ENCODE results near the gene IL26.

The IL26 gene

GRCh38 chr12:68225576-68226476 is at the start of gene IL26:
Gene IL26 (minus strand): TSS chr12:68225810. CDS start chr12:68225756, 54 bp downstream.
- Mint-ChIP-seq H3K4me3 (no peak within 1 kb of the TSS), H3K4me1 (peaks cover 9% of the 10 kb centered on the region), H3K27ac (no peak within 1 kb of the TSS), H3K27me3 (no peaks in the 10 kb centered on the region), H3K9me3 (no peaks in the 10 kb centered on the region)
- DNase-seq = no peak
- ATAC-seq = no peak

- peaks cover 10% of the 10 kb centered on the region for H3K27me3 Mint-ChIP-seq
- H3K9me3 Mint-ChIP-seq = no peaks in the 10 kb centered on the region
- H3K4me3 Mint-ChIP-seq = no peak overlapping the region
- no peak for ATAC-seq
- H3K4me1 Mint-ChIP-seq = peaks cover 47% of the 10 kb centered on the region
- no peak for DNase-seq
- H3K27ac Mint-ChIP-seq = no peak overlapping the region
These were observed 47.1 kb upstream of the IL26 start for GRCh38 chr12:68272732-68273131.

- Mint-ChIP-seq H3K4me3 (no peak overlapping the region), H3K27ac (no peak overlapping the region), H3K4me1 (peaks cover 47% of the 10 kb centered on the region), H3K27me3 (peaks cover 10% of the 10 kb centered on the region), H3K9me3 (peaks cover 0 to 4% of the 10 kb centered on the region in 2 donors)
- ATAC-seq = no peak
- DNase-seq = no peak
These were observed 45.7 kb upstream of the IL26 start for GRCh38 chr12:68271346-68271745.

GRCh38 chr12:68270358-68270757 is 44.7 kb upstream of the IL26 start:
- ATAC-seq = no peak

GRCh38 chr12:68269779-68270178 is 44.2 kb upstream of the IL26 start:
- peaks cover 53% of the 10 kb centered on the region for H3K4me1 Mint-ChIP-seq
- H3K4me3 Mint-ChIP-seq = no peak overlapping the region
- H3K27ac Mint-ChIP-seq = no peak overlapping the region
- H3K9me3 Mint-ChIP-seq = peaks cover 0 to 4% of the 10 kb centered on the region in 2 donors
- peak in 1 of 2 donors; percentile 41 for DNase-seq
- peak; percentile 80 for ATAC-seq
- peaks cover 10% of the 10 kb centered on the region for H3K27me3 Mint-ChIP-seq

More at GRCh38 chr12:68270358-68270757, 44.7 kb upstream of the IL26 start:
- Mint-ChIP-seq H3K27me3 (peaks cover 10% of the 10 kb centered on the region), H3K4me3 (no peak overlapping the region), H3K4me1 (peaks cover 48% of the 10 kb centered on the region), H3K9me3 (peaks cover 0 to 4% of the 10 kb centered on the region in 2 donors), H3K27ac (no peak overlapping the region)
- no peak for DNase-seq

GRCh38 chr12:68268967-68269366 is 43.4 kb upstream of the IL26 start:
- Mint-ChIP-seq H3K9me3 (peaks cover 0 to 4% of the 10 kb centered on the region in 2 donors), H3K4me3 (no peak overlapping the region), H3K27ac (no peak overlapping the region), H3K4me1 (peaks cover 59% of the 10 kb centered on the region), H3K27me3 (peaks cover 10% of the 10 kb centered on the region)
- no peak for DNase-seq
- ATAC-seq = no peak

GRCh38 chr12:68267892-68268396 is 42.3 kb upstream of the IL26 start:
- peak overlapping the region; percentile 92 to 96 for H3K27ac Mint-ChIP-seq
- peaks cover 59% of the 10 kb centered on the region for H3K4me1 Mint-ChIP-seq
- ATAC-seq (peak; percentile 84), DNase-seq (peak; percentile 50 to 67)
- H3K27me3 Mint-ChIP-seq = peaks cover 13% of the 10 kb centered on the region
- H3K4me3 Mint-ChIP-seq = peak overlapping the region; percentile 44 to 65
- H3K9me3 Mint-ChIP-seq = peaks cover 0 to 4% of the 10 kb centered on the region in 2 donors

- Mint-ChIP-seq H3K27me3 (peaks cover 12% of the 10 kb centered on the region), H3K27ac (peak overlapping the region in 1 of 2 donors; percentile 49), H3K4me3 (no peak overlapping the region), H3K4me1 (peaks cover 74% of the 10 kb centered on the region), H3K9me3 (peaks cover 0 to 4% of the 10 kb centered on the region in 2 donors)
- ATAC-seq (no peak), DNase-seq (no peak)
These were observed 39.2 kb upstream of the IL26 start for GRCh38 chr12:68264857-68265256.

GRCh38 chr12:68264158-68264855 is 38.7 kb upstream of the IL26 start:
- peaks cover 0 to 4% of the 10 kb centered on the region in 2 donors for H3K9me3 Mint-ChIP-seq
- no peak overlapping the region for H3K27ac Mint-ChIP-seq
- no peak overlapping the region for H3K4me3 Mint-ChIP-seq
- H3K4me1 Mint-ChIP-seq = peaks cover 74% of the 10 kb centered on the region
- ATAC-seq = no peak
- no peak for DNase-seq
- peaks cover 8% of the 10 kb centered on the region for H3K27me3 Mint-ChIP-seq

GRCh38 chr12:68263366-68263765 is 37.8 kb upstream of the IL26 start:
- peaks cover 11% of the 10 kb centered on the region for H3K27me3 Mint-ChIP-seq
- no peak overlapping the region for H3K27ac Mint-ChIP-seq
- H3K4me1 Mint-ChIP-seq = peaks cover 74% of the 10 kb centered on the region
- no peak overlapping the region for H3K4me3 Mint-ChIP-seq
- no peak for DNase-seq
- H3K9me3 Mint-ChIP-seq = peaks cover 0 to 4% of the 10 kb centered on the region in 2 donors
- no peak for ATAC-seq

GRCh38 chr12:68261896-68262295 is 36.3 kb upstream of the IL26 start:
- no peak for DNase-seq
- Mint-ChIP-seq H3K27ac (no peak overlapping the region), H3K4me1 (peaks cover 69% of the 10 kb centered on the region), H3K4me3 (peak overlapping the region in 1 of 2 donors; percentile 12), H3K27me3 (peaks cover 19% of the 10 kb centered on the region), H3K9me3 (peaks cover 0 to 4% of the 10 kb centered on the region in 2 donors)
- ATAC-seq = peak; percentile 55

- no peaks in the 10 kb centered on the region for H3K9me3 Mint-ChIP-seq
- peaks cover 19% of the 10 kb centered on the region for H3K27me3 Mint-ChIP-seq
- no peak for DNase-seq
- H3K4me3 Mint-ChIP-seq = no peak overlapping the region
- peaks cover 55% of the 10 kb centered on the region for H3K4me1 Mint-ChIP-seq
- H3K27ac Mint-ChIP-seq = no peak overlapping the region
- no peak for ATAC-seq
These were observed 34.5 kb upstream of the IL26 start for GRCh38 chr12:68260153-68260552.

- no peak overlapping the region for H3K27ac Mint-ChIP-seq
- DNase-seq = peak in 1 of 2 donors; percentile 66
- H3K4me1 Mint-ChIP-seq = peaks cover 48% of the 10 kb centered on the region
These were observed 33.8 kb upstream of the IL26 start for GRCh38 chr12:68259318-68259940.

GRCh38 chr12:68253504-68253903 is 27.9 kb upstream of the IL26 start, which contains the start of gene IL22:
Gene IL22 (minus strand): TSS chr12:68253604. CDS start chr12:68253448, 156 bp downstream.
- peaks cover 45% of the 10 kb centered on the region for H3K27me3 Mint-ChIP-seq
- H3K4me3 Mint-ChIP-seq = no peak within 1 kb of the TSS
- DNase-seq (no peak), ATAC-seq (no peak)
- H3K9me3 Mint-ChIP-seq = peaks cover 0 to 7% of the 10 kb centered on the region in 2 donors
- H3K4me1 Mint-ChIP-seq = peaks cover 16% of the 10 kb centered on the region
- H3K27ac Mint-ChIP-seq = no peak within 1 kb of the TSS

More at GRCh38 chr12:68259318-68259940, 33.8 kb upstream of the IL26 start:
- H3K27me3 Mint-ChIP-seq = peaks cover 19% of the 10 kb centered on the region
- peak overlapping the region in 1 of 2 donors; percentile 1 for H3K4me3 Mint-ChIP-seq
- ATAC-seq = peak; percentile 93
- H3K9me3 Mint-ChIP-seq = no peaks in the 10 kb centered on the region

GRCh38 chr12:68252077-68252476 is 26.5 kb upstream of the IL26 start:
- H3K27ac Mint-ChIP-seq = no peak overlapping the region
- DNase-seq = no peak
- H3K9me3 Mint-ChIP-seq = peaks cover 0 to 7% of the 10 kb centered on the region in 2 donors
- peaks cover 5% of the 10 kb centered on the region for H3K4me1 Mint-ChIP-seq
- H3K27me3 Mint-ChIP-seq = peaks cover 35% of the 10 kb centered on the region
- H3K4me3 Mint-ChIP-seq = no peak overlapping the region
- no peak for ATAC-seq

Data from stimulated activated naive CD8-positive, alpha-beta T cell treated with anti-CD3 and anti-CD28 coated beads, Interleukin-15, amount 100 ng/mL, for 72 hours (primary cell).